GM18909 (cell line): ENCODE results near the gene NME3.
"Not testable (repeated sequence)": the region's sequence is repeated elsewhere in the genome, so short reads cannot be mapped to it uniquely, and the experiment has no call there.

ENCODE experiments used
- ATAC-seq: cut with Tn5 transposase; IDR thresholded peaks from one replicate; pipeline ENCODE4 v1.9.1; 2021; ENCODE audit warnings: mild to moderate bottlenecking; ENCODE audit not compliant: unreplicated experiment, poor library complexity

The NME3 gene

GRCh38 chr16:1771188-1771863 lies at the start of gene NME3:
Gene NME3 (minus strand): TSS chr16:1771543. CDS start chr16:1771534, 9 bp downstream.
- ATAC-seq: no peak

- ATAC-seq: no peak
These were observed 49.6 kb upstream of the NME3 start for GRCh38 chr16:1820946-1821290.

GRCh38 chr16:1820096-1820945 lies 49.0 kb upstream of the NME3 start:
- ATAC-seq: no peak

- ATAC-seq: no peak
These were observed 48.3 kb upstream of the NME3 start for GRCh38 chr16:1819611-1820010.

- no peak for ATAC-seq
These were observed 47.7 kb upstream of the NME3 start for GRCh38 chr16:1818873-1819525.

GRCh38 chr16:1818204-1818872 lies 47.0 kb upstream of the NME3 start:
- no peak for ATAC-seq

- no peak for ATAC-seq
These were observed 46.4 kb upstream of the NME3 start for GRCh38 chr16:1817716-1818115.

- ATAC-seq: no peak
These were observed 45.9 kb upstream of the NME3 start for GRCh38 chr16:1817276-1817589.

- ATAC-seq: no peak
These were observed 45.3 kb upstream of the NME3 start for GRCh38 chr16:1816396-1817275.

- no peak for ATAC-seq
These were observed 44.1 kb upstream of the NME3 start for GRCh38 chr16:1815461-1815860.

GRCh38 chr16:1812732-1813163 lies 41.4 kb upstream of the NME3 start:
- no peak for ATAC-seq

GRCh38 chr16:1810536-1810935 lies 39.2 kb upstream of the NME3 start:
- no peak for ATAC-seq

GRCh38 chr16:1810106-1810505 lies 38.8 kb upstream of the NME3 start:
- no peak for ATAC-seq

- ATAC-seq: no peak
These were observed 38.0 kb upstream of the NME3 start for GRCh38 chr16:1809281-1809801.

GRCh38 chr16:1808691-1809090 lies 37.3 kb upstream of the NME3 start:
- ATAC-seq: no peak

- ATAC-seq: no peak
These were observed 36.3 kb upstream of the NME3 start for GRCh38 chr16:1807626-1808025.

- ATAC-seq: no peak
These were observed 29.4 kb upstream of the NME3 start for GRCh38 chr16:1800701-1801100.

GRCh38 chr16:1799263-1799662 lies 27.9 kb upstream of the NME3 start:
- ATAC-seq: not testable (repeated sequence)

GRCh38 chr16:1794908-1795666 lies 23.7 kb upstream of the NME3 start:
- ATAC-seq: no peak
